ENCODE data around the gene CTXN3. TPM values are rescaled to one million over a fixed set of nuclear protein-coding genes. Genes with fewer than 3 reads are reported as not detected.

Gene CTXN3
- total RNA-seq, 1 donor from 2014 or later: not detected

DNA sequence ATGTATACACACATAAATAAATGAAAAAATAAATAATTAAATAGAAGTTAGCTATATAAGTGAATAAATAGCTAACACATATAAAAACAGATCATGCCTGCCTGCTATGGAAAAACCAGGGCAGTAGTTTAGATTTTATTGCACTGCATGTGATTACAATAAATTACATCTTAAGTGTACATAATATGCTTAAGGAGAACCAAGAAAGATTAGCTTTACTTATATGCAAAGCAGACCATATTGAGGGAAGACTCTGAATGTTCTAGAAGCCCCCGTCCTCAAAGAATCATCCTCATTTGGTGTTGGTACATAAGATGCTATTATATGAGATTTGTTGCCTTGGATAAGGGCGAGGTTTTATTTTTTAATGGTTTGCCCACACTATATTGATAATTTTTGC, 5.9 kb upstream of the CTXN3 start:
- H3K9me3 ChIP-seq: no peaks in the 10 kb centered on the region
- intact Hi-C loops (cut with DNase I): no loop called here
- no peaks in the 10 kb centered on the region for H3K36me3 ChIP-seq
- H3K27me3 ChIP-seq: no peaks in the 10 kb centered on the region
- DNase-seq (ENCODE audit: low spot score in 2 of 2): no peak
- H3K4me1 ChIP-seq: no peaks in the 10 kb centered on the region
- TF ChIP-seq, protein P1, sequence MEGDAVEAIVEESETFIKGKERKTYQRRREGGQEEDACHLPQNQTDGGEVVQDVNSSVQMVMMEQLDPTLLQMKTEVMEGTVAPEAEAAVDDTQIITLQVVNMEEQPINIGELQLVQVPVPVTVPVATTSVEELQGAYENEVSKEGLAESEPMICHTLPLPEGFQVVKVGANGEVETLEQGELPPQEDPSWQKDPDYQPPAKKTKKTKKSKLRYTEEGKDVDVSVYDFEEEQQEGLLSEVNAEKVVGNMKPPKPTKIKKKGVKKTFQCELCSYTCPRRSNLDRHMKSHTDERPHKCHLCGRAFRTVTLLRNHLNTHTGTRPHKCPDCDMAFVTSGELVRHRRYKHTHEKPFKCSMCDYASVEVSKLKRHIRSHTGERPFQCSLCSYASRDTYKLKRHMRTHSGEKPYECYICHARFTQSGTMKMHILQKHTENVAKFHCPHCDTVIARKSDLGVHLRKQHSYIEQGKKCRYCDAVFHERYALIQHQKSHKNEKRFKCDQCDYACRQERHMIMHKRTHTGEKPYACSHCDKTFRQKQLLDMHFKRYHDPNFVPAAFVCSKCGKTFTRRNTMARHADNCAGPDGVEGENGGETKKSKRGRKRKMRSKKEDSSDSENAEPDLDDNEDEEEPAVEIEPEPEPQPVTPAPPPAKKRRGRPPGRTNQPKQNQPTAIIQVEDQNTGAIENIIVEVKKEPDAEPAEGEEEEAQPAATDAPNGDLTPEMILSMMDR (IDR thresholded peaks at IDR 0.05): no peak
- H3K4me3 ChIP-seq: no peak overlapping the region
- H3K27ac ChIP-seq: no peak overlapping the region

DNA sequence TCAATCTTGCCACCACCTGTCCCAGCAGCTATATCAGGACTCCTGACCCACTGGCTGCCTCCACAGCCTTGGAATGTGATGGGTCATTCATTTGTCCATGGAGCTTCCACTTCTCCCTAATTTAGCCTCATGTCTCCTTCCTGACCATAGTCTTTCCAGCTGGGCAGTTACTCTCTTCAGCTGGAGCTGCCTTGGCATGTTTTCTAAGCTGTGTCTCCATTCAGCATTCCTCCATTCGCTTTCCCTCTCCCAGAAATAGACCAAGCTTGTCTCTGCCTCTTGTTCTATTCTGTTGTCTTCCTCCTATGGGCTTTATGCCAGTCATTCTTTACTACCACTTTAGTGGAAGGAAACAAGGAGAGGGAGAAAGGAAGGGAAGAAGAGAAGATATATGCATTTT, 5.3 kb upstream of the CTXN3 start:
- Histone ChIP-seq H3K4me1 (no peaks in the 10 kb centered on the region), H3K27ac (no peak overlapping the region), H3K36me3 (no peaks in the 10 kb centered on the region), H3K27me3 (no peaks in the 10 kb centered on the region), H3K9me3 (no peaks in the 10 kb centered on the region), H3K4me3 (no peak overlapping the region)
- intact Hi-C loops (cut with DNase I): no loop called here
- DNase-seq (ENCODE audit: low spot score in 2 of 2): no peak
- TF ChIP-seq, protein P1 (IDR thresholded peaks at IDR 0.05): no peak

DNA sequence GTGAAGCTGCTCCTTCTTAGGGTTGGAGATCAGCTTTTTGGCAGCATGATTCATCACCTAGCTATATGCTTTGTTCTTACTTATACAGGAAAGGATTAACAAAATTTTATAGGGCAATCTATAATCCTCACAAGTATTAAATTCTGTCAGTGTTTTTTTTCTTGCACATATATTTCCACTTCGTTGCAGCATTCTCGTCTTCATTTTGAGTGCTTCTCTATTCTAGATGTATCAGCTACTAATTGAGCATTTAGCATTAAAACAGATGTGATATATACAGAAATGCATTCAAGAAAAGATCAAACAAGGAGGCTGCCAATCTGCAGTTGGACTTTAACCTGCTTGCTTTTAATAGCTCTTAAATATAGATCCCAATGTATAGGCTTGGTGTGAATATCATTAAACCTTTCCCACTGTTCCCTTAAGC, 3.6 kb upstream of the CTXN3 start:
- Histone ChIP-seq H3K4me1 (no peaks in the 10 kb centered on the region), H3K9me3 (no peaks in the 10 kb centered on the region), H3K27ac (no peak overlapping the region), H3K27me3 (no peaks in the 10 kb centered on the region), H3K4me3 (no peak overlapping the region), H3K36me3 (no peaks in the 10 kb centered on the region)
- DNase-seq (ENCODE audit: low spot score in 2 of 2): no peak
- intact Hi-C loops (cut with DNase I): no loop called here
- TF ChIP-seq, protein P1 (IDR thresholded peaks at IDR 0.05): no peak

DNA sequence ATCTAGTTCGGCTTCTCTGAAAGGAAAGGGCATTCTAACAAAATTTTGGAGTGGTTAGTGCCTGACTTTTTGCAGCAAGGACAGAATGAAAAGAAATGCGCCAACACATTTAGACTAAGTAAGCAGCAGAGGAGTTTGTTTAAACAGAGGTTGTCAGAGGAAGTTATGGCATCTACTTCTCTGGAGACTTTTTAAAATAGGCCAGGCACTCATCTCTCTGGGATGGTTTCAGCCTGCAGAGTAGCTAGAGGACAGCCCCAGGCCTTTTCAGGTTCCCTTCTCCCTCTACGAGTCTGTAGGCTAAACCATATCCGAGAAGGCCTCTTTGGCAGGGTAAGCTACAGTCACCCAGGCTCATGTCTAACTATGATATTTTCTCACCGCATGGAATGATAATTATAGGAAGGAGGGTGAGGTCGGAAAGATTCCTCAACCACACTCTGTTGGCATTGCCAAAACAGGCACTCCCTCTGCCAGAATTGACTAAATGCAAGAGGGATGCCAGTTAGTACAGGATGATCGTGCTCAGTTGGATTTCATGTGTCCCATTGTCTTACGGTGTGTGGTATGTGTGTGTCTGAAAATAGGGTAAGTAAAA, 1.4 kb upstream of the CTXN3 start:
- Histone ChIP-seq H3K4me3 (no peak overlapping the region), H3K27me3 (no peaks in the 10 kb centered on the region), H3K27ac (no peak overlapping the region), H3K4me1 (no peaks in the 10 kb centered on the region), H3K9me3 (no peaks in the 10 kb centered on the region), H3K36me3 (no peaks in the 10 kb centered on the region)
- TF ChIP-seq, protein P1 (IDR thresholded peaks at IDR 0.05): no peak
- intact Hi-C loops (cut with DNase I): no loop called here
- no peak for DNase-seq (ENCODE audit: low spot score in 2 of 2)

DNA sequence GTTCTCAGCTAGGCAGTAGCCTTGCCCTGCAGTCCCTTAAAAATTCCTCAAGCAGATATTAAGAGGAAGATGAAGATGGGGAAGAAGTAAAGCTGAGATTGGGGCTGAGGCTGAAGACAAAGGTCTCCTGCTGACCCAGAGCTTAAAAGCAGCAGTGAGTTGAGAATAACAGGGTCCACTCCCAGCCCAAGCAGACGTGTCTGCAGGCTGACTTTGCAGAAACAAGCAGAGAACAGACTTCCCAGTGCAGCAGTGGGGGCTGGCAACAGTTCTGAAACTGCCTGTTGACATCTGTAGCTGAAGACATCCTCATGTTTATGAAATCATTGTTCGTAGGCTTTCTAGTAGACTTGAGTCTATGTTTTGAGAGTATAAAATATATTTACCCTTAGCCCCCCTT, 1.1 kb downstream of the CTXN3 start:
- DNase-seq (ENCODE audit: low spot score in 2 of 2): no peak
- no peaks in the 10 kb centered on the region for H3K27me3 ChIP-seq
- H3K36me3 ChIP-seq: no peaks in the 10 kb centered on the region
- H3K27ac ChIP-seq: no peak overlapping the region
- TF ChIP-seq, protein P1 (IDR thresholded peaks at IDR 0.05): no peak
- no peaks in the 10 kb centered on the region for H3K4me1 ChIP-seq
- no peaks in the 10 kb centered on the region for H3K9me3 ChIP-seq
- no peak overlapping the region for H3K4me3 ChIP-seq
- intact Hi-C loops (cut with DNase I): no loop called here

DNA sequence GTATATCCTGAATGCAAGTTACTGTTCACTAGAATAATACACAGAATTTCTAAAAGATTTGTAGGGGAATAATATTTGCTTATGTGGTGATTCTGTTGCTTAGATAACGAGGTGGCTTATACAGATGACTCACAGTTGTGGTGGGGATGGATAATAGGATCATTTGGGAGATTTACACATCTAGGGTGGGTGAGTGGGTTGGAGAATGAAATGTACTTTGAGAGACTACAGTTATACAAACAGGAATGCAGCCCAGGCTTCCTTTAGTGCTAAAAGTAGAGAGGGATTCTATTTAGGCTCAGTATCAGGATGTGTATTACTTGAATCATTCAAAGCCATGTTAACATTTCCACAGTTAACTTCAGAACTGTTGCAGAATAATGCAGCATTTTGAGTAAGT, 1.8 kb downstream of the CTXN3 start:
- Histone ChIP-seq H3K36me3 (no peaks in the 10 kb centered on the region), H3K27me3 (no peaks in the 10 kb centered on the region), H3K4me3 (no peak overlapping the region), H3K9me3 (no peaks in the 10 kb centered on the region), H3K4me1 (no peaks in the 10 kb centered on the region), H3K27ac (no peak overlapping the region)
- TF ChIP-seq, protein P1 (IDR thresholded peaks at IDR 0.05): no peak
- no peak for DNase-seq (ENCODE audit: low spot score in 2 of 2)
- intact Hi-C loops (cut with DNase I): no loop called here
